Neural progenitor cell (in vitro differentiated cells): ENCODE measurements around the gene POU6F1. TPM values are rescaled to one million over a fixed set of nuclear protein-coding genes. Genes with fewer than 3 reads are reported as not detected.

Experiments
- DNase-seq: peaks from one replicate; pipeline ENCODE4 v3.0.0-alpha.2; 2016; ENCODE audit warnings: low spot score
- H2AFZ ChIP-seq: fragments of 200-600 bp; sonication (generic); replicated peaks from 2 replicates; pipeline ENCODE4 v1.6.1; 2016; ENCODE audit warnings: antibody characterized with exemption
- H3F3A ChIP-seq: fragments of 200-600 bp; sonication (generic); 2 replicates; pipeline ENCODE4 v1.6.1; 2016; ENCODE audit warnings: antibody characterized with exemption, low read depth
- H3K27ac ChIP-seq: fragments of 200-600 bp; sonication (generic); 2 replicates; pipeline ENCODE4 v1.5.1; 2016; ENCODE audit warnings: mild to moderate bottlenecking
- H3K27me3 ChIP-seq: fragments of 200-600 bp; sonication (generic); 2 replicates; pipeline ENCODE4 v1.6.1; 2016; ENCODE audit warnings: mild to moderate bottlenecking, moderate library complexity
- H3K36me3 ChIP-seq: fragments of 200-600 bp; sonication (generic); 2 replicates; pipeline ENCODE4 v1.5.1; 2016
- H3K4me1 ChIP-seq: fragments of 200-600 bp; sonication (generic); 2 replicates; pipeline ENCODE4 v1.6.1; 2016; ENCODE audit warnings: mixed run types
- H3K4me2 ChIP-seq: fragments of 200-600 bp; sonication (generic); 2 replicates; pipeline ENCODE4 v1.6.1; 2016
- H3K4me3 ChIP-seq: fragments of 200-600 bp; sonication (generic); 2 replicates; pipeline ENCODE4 v1.5.1; 2016
- H3K79me2 ChIP-seq: fragments of 200-600 bp; sonication (generic); 2 replicates; pipeline ENCODE4 v1.6.1; 2016; ENCODE audit warnings: low read depth
- H3K9ac ChIP-seq: fragments of 200-600 bp; sonication (generic); 2 replicates; pipeline ENCODE4 v1.6.1; 2016
- H3K9me3 ChIP-seq: fragments of 200-600 bp; sonication (generic); 2 replicates; pipeline ENCODE4 v1.5.1; 2016; ENCODE audit warnings: low read depth
- H4K20me1 ChIP-seq: fragments of 200-600 bp; sonication (generic); 2 replicates; pipeline ENCODE4 v1.6.1; 2016; ENCODE audit warnings: low read depth
- H3K27ac Mint-ChIP-seq: 3 replicates; pipeline ENCODE4 v1.8.0; 2021; ENCODE audit warnings: mixed read lengths
- H3K27me3 Mint-ChIP-seq: 2 replicates; pipeline ENCODE4 v1.8.0; 2022; ENCODE audit warnings: low read depth, mild to moderate bottlenecking, inconsistent platforms, moderate library complexity, mixed read lengths; ENCODE audit not compliant: insufficient read depth
- H3K36me3 Mint-ChIP-seq: 3 replicates; pipeline ENCODE4 v1.8.0; 2021; ENCODE audit warnings: mixed read lengths
- H3K4me1 Mint-ChIP-seq: 3 replicates; pipeline ENCODE4 v1.8.0; 2021; ENCODE audit warnings: mixed read lengths
- H3K4me3 Mint-ChIP-seq: 3 replicates; pipeline ENCODE4 v1.8.0; 2021; ENCODE audit warnings: mild to moderate bottlenecking, moderate library complexity, mixed read lengths
- H3K9me3 Mint-ChIP-seq: 3 replicates; pipeline ENCODE4 v1.8.0; 2020; ENCODE audit warnings: mixed read lengths
- EZH2 ChIP-seq: fragments of 200-600 bp; sonication (generic); IDR thresholded peaks from 2 replicates; pipeline ENCODE4 v1.6.1; 2017; ENCODE audit warnings: antibody characterized with exemption, mild to moderate bottlenecking, moderate library complexity
- EZH2phosphoT487 ChIP-seq: fragments of 200-600 bp; sonication (generic); IDR thresholded peaks from 2 replicates; pipeline ENCODE4 v1.6.1; 2017; ENCODE audit warnings: antibody characterized with exemption
- total RNA-seq: library from RNA; depleted of rRNA; stranded (reverse); fragments of >200 nt; gene quantifications from 2 replicates; pipeline ENCODE4 v1.2.3, GENCODE V29; 2015; ENCODE audit warnings: low replicate concordance
- TF ChIP-seq, protein P1 (sequence below): fragments of 200-600 bp; sonication (generic); IDR thresholded peaks from 2 replicates; pipeline ENCODE4 v1.5.1; 2017; ENCODE audit warnings: antibody characterized with exemption, mild to moderate bottlenecking

The POU6F1 gene
- total RNA-seq, 1 donor from 2014 or later: 1.6 TPM

DNA sequence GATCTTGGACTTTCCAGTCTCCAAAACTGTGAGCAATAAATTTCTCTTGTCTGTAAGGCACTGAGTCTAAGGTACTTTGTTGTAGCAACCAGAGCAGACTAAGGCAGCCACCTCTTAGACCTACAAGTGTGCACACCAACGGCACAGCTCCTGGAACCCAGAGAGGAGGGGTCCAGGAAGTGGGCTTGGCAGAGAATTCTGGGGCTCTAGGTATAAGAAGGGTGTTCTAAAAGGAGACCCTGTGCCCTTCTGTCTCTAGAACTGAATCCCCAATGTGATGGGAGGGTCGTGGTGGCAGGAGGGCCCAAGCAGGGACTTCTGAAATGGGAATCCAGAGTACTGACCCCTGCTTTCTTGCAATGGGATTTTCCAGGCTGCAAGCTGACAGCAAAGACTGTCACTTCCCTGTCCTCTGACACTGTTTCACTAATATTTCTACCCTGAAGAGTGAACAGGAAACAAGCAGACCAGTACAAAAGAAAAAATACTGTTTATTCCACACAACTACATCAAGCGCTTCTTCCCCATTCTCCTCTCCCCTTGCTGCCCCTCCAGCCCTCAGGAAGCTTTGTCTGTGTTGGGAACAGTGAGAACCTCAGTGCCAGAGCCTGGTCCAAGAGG, 31.3 kb downstream of the POU6F1 start:
- Mint-ChIP-seq H3K9me3 (no peaks in the 10 kb centered on the region), H3K36me3 (no peaks in the 10 kb centered on the region), H3K4me3 (no peak overlapping the region), H3K27ac (peak overlapping the region; percentile 85), H3K27me3 (peaks cover 6% of the 10 kb centered on the region), H3K4me1 (peaks cover 50% of the 10 kb centered on the region)
- DNase-seq: no peak
- no peak overlapping the region for H3K27ac ChIP-seq
- no peaks in the 10 kb centered on the region for H4K20me1 ChIP-seq
- H3K36me3 ChIP-seq: no peaks in the 10 kb centered on the region
- no peaks in the 10 kb centered on the region for H3K79me2 ChIP-seq
- H3K9ac ChIP-seq: no peak overlapping the region
- no peak for TF ChIP-seq EZH2phosphoT487
- TF ChIP-seq, protein P1, sequence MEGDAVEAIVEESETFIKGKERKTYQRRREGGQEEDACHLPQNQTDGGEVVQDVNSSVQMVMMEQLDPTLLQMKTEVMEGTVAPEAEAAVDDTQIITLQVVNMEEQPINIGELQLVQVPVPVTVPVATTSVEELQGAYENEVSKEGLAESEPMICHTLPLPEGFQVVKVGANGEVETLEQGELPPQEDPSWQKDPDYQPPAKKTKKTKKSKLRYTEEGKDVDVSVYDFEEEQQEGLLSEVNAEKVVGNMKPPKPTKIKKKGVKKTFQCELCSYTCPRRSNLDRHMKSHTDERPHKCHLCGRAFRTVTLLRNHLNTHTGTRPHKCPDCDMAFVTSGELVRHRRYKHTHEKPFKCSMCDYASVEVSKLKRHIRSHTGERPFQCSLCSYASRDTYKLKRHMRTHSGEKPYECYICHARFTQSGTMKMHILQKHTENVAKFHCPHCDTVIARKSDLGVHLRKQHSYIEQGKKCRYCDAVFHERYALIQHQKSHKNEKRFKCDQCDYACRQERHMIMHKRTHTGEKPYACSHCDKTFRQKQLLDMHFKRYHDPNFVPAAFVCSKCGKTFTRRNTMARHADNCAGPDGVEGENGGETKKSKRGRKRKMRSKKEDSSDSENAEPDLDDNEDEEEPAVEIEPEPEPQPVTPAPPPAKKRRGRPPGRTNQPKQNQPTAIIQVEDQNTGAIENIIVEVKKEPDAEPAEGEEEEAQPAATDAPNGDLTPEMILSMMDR: no peak
- no peak overlapping the region for H2AFZ ChIP-seq
- peaks cover 17% of the 10 kb centered on the region for H3K4me1 ChIP-seq
- peaks cover 5% of the 10 kb centered on the region for H3F3A ChIP-seq
- no peaks in the 10 kb centered on the region for H3K9me3 ChIP-seq
- H3K27me3 ChIP-seq: no peaks in the 10 kb centered on the region
- no peak overlapping the region for H3K4me2 ChIP-seq
- no peak overlapping the region for H3K4me3 ChIP-seq

GRCh38 chr12:51185171-51185717, 32.6 kb downstream of the POU6F1 start:
- H3K27me3 ChIP-seq: no peaks in the 10 kb centered on the region
- no peaks in the 10 kb centered on the region for H3K36me3 Mint-ChIP-seq
- H3K27me3 Mint-ChIP-seq: peaks cover 6% of the 10 kb centered on the region

DNA sequence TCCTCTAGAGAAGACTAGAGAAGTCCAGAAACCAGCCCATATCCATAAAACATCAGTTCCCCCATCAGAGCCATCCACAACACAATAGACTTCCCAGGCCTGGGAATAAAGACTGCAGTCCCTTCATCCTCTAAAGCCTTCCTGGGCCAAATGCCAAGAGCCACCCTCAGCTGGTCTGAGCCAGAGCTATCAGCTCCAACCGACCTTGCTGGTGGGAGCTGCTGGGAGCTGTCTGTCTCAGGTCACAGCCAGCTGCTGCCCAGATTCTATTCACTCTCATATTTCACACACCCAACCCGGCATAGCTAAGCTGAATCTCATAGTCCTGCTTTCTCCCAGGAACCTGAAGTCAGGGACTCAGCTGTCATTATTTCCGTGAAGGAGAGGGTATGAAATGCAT, 34.0 kb downstream of the POU6F1 start:
- Histone ChIP-seq H3K9me3 (no peaks in the 10 kb centered on the region), H3K4me1 (peaks cover 17% of the 10 kb centered on the region), H3K36me3 (no peaks in the 10 kb centered on the region), H3K27ac (no peak overlapping the region), H3K4me3 (no peak overlapping the region), H3K79me2 (no peaks in the 10 kb centered on the region), H2AFZ (no peak overlapping the region), H4K20me1 (no peaks in the 10 kb centered on the region), H3F3A (peaks cover 5% of the 10 kb centered on the region), H3K4me2 (no peak overlapping the region), H3K27me3 (no peaks in the 10 kb centered on the region), H3K9ac (no peak overlapping the region)
- no peak for DNase-seq
- Mint-ChIP-seq H3K36me3 (no peaks in the 10 kb centered on the region), H3K4me1 (peaks cover 38% of the 10 kb centered on the region), H3K27ac (no peak overlapping the region), H3K27me3 (peaks cover 6% of the 10 kb centered on the region), H3K9me3 (no peaks in the 10 kb centered on the region), H3K4me3 (no peak overlapping the region)
- TF ChIP-seq EZH2 (no peak), EZH2phosphoT487 (no peak)
- TF ChIP-seq, protein P1: no peak

More at GRCh38 chr12:51185171-51185717, 32.6 kb downstream of the POU6F1 start:
- H3K36me3 ChIP-seq: no peaks in the 10 kb centered on the region
- no peaks in the 10 kb centered on the region for H3K79me2 ChIP-seq
- H3K9me3 ChIP-seq: no peaks in the 10 kb centered on the region
- H3K27ac Mint-ChIP-seq: no peak overlapping the region
- TF ChIP-seq, protein P1: no peak
- TF ChIP-seq EZH2 (no peak), EZH2phosphoT487 (no peak)
- DNase-seq: no peak
- H3K9ac ChIP-seq: no peak overlapping the region
- H3K4me2 ChIP-seq: no peak overlapping the region
- H3K4me3 ChIP-seq: no peak overlapping the region
- peaks cover 17% of the 10 kb centered on the region for H3K4me1 ChIP-seq
- H3K4me3 Mint-ChIP-seq: no peak overlapping the region
- H2AFZ ChIP-seq: no peak overlapping the region
- peaks cover 5% of the 10 kb centered on the region for H3F3A ChIP-seq
- no peaks in the 10 kb centered on the region for H4K20me1 ChIP-seq
- H3K4me1 Mint-ChIP-seq: peaks cover 42% of the 10 kb centered on the region
- no peaks in the 10 kb centered on the region for H3K9me3 Mint-ChIP-seq
- no peak overlapping the region for H3K27ac ChIP-seq
